ENCODE results near the gene QSER1. TPM values are rescaled to one million over a fixed set of nuclear protein-coding genes. Genes with fewer than 3 reads are reported as not detected.
A peak's percentile ranks its signal among the peaks of the same experiment; 100 is the strongest.

QSER1 gene
- total RNA-seq, 2 donors from 2014 or later: 10.0 to 18.4 TPM

GRCh38 chr11:33001281-33001680 lies 108.7 kb downstream of the QSER1 start:
- H3K9me3 Mint-ChIP-seq: peaks cover 15 to 17% of the 10 kb centered on the region in 2 donors
- DNase-seq (ENCODE audit: low spot score in 2 of 2) (no peak), ATAC-seq (no peak)
- H3K27ac Mint-ChIP-seq: no peak overlapping the region
- H3K36me3 Mint-ChIP-seq: peaks cover 12 to 21% of the 10 kb centered on the region in 2 donors

- Mint-ChIP-seq H3K9me3 (peaks cover 15 to 17% of the 10 kb centered on the region in 2 donors), H3K36me3 (peaks cover 12 to 21% of the 10 kb centered on the region in 2 donors), H3K27ac (no peak overlapping the region)
- ATAC-seq: no peak
- DNase-seq (ENCODE audit: low spot score in 2 of 2): no peak
These were observed 109.3 kb downstream of the QSER1 start for GRCh38 chr11:33001751-33002542.

GRCh38 chr11:33005175-33005574 lies 112.6 kb downstream of the QSER1 start:
- DNase-seq (ENCODE audit: low spot score in 2 of 2): no peak
- H3K36me3 Mint-ChIP-seq: peaks cover 0 to 2% of the 10 kb centered on the region in 2 donors
- peaks cover under 1% of the 10 kb centered on the region in 2 donors for H3K9me3 Mint-ChIP-seq
- peak overlapping the region in 1 of 2 donors; percentile 48 for H3K27ac Mint-ChIP-seq
- ATAC-seq: peak; percentile 96 to 97

GRCh38 chr11:33006010-33006409 lies 113.4 kb downstream of the QSER1 start:
- ATAC-seq: no peak
- no peak for DNase-seq (ENCODE audit: low spot score in 2 of 2)
- Mint-ChIP-seq H3K27ac (peak overlapping the region in 1 of 2 donors; percentile 0), H3K9me3 (no peaks in the 10 kb centered on the region), H3K36me3 (no peaks in the 10 kb centered on the region)

- DNase-seq (ENCODE audit: low spot score in 2 of 2): no peak
- Mint-ChIP-seq H3K27ac (no peak overlapping the region), H3K36me3 (peaks cover 0 to 5% of the 10 kb centered on the region in 2 donors), H3K9me3 (no peaks in the 10 kb centered on the region)
- ATAC-seq: no peak
These were observed 121.1 kb downstream of the QSER1 start for GRCh38 chr11:33013755-33014154.

GRCh38 chr11:33015621-33016551 lies 123.3 kb downstream of the QSER1 start, which contains the start of gene DEPDC7:
Gene DEPDC7 (plus strand): TSS chr11:33015878. CDS start chr11:33015956, 78 bp downstream.
- ATAC-seq (peak; percentile 74 to 78), DNase-seq (ENCODE audit: low spot score in 2 of 2) (peak; percentile 73 to 80)
- Mint-ChIP-seq H3K9me3 (no peaks in the 10 kb centered on the region), H3K27ac (peak within 1 kb of the TSS in 1 of 2 donors; percentile 46), H3K36me3 (peaks cover 0 to 5% of the 10 kb centered on the region in 2 donors)

GRCh38 chr11:33016654-33017053 lies 124.0 kb downstream of the QSER1 start:
- Mint-ChIP-seq H3K9me3 (no peaks in the 10 kb centered on the region), H3K36me3 (peaks cover 0 to 5% of the 10 kb centered on the region in 2 donors), H3K27ac (no peak overlapping the region)
- DNase-seq (ENCODE audit: low spot score in 2 of 2) (no peak), ATAC-seq (no peak)

- Mint-ChIP-seq H3K27ac (no peak overlapping the region), H3K9me3 (no peaks in the 10 kb centered on the region), H3K36me3 (peaks cover 0 to 5% of the 10 kb centered on the region in 2 donors)
- ATAC-seq (no peak), DNase-seq (ENCODE audit: low spot score in 2 of 2) (no peak)
These were observed 124.9 kb downstream of the QSER1 start for GRCh38 chr11:33017478-33017877.

- no peak for ATAC-seq
- H3K36me3 Mint-ChIP-seq: peaks cover 0 to 5% of the 10 kb centered on the region in 2 donors
- no peak for DNase-seq (ENCODE audit: low spot score in 2 of 2)
- no peak overlapping the region for H3K27ac Mint-ChIP-seq
- no peaks in the 10 kb centered on the region for H3K9me3 Mint-ChIP-seq
These were observed 125.4 kb downstream of the QSER1 start for GRCh38 chr11:33017965-33018364.

GRCh38 chr11:33018840-33019239 lies 126.2 kb downstream of the QSER1 start:
- H3K27ac Mint-ChIP-seq: no peak overlapping the region
- ATAC-seq (no peak), DNase-seq (ENCODE audit: low spot score in 2 of 2) (no peak)
- peaks cover 0 to 5% of the 10 kb centered on the region in 2 donors for H3K36me3 Mint-ChIP-seq
- no peaks in the 10 kb centered on the region for H3K9me3 Mint-ChIP-seq

GRCh38 chr11:33021501-33021900 lies 128.9 kb downstream of the QSER1 start:
- ATAC-seq (no peak), DNase-seq (ENCODE audit: low spot score in 2 of 2) (no peak)
- no peak overlapping the region for H3K27ac Mint-ChIP-seq
- peaks cover 0 to under 1% of the 10 kb centered on the region in 2 donors for H3K36me3 Mint-ChIP-seq
- no peaks in the 10 kb centered on the region for H3K9me3 Mint-ChIP-seq

GRCh38 chr11:33021937-33022336 lies 129.3 kb downstream of the QSER1 start:
- H3K36me3 Mint-ChIP-seq: no peaks in the 10 kb centered on the region
- ATAC-seq (peak in 1 of 2 donors; percentile 18), DNase-seq (ENCODE audit: low spot score in 2 of 2) (no peak)
- no peak overlapping the region for H3K27ac Mint-ChIP-seq
- H3K9me3 Mint-ChIP-seq: no peaks in the 10 kb centered on the region

- Mint-ChIP-seq H3K9me3 (no peaks in the 10 kb centered on the region), H3K27ac (no peak overlapping the region), H3K36me3 (no peaks in the 10 kb centered on the region)
- no peak for ATAC-seq
- DNase-seq (ENCODE audit: low spot score in 2 of 2): no peak
These were observed 132.7 kb downstream of the QSER1 start for GRCh38 chr11:33025339-33025722.

- no peaks in the 10 kb centered on the region for H3K9me3 Mint-ChIP-seq
- H3K27ac Mint-ChIP-seq: no peak overlapping the region
- no peaks in the 10 kb centered on the region for H3K36me3 Mint-ChIP-seq
- ATAC-seq: no peak
- DNase-seq (ENCODE audit: low spot score in 2 of 2): no peak
These were observed 134.6 kb downstream of the QSER1 start for GRCh38 chr11:33027233-33027632.

- H3K27ac Mint-ChIP-seq: no peak overlapping the region
- no peaks in the 10 kb centered on the region for H3K36me3 Mint-ChIP-seq
- no peaks in the 10 kb centered on the region for H3K9me3 Mint-ChIP-seq
- ATAC-seq (no peak), DNase-seq (ENCODE audit: low spot score in 2 of 2) (no peak)
These were observed 135.4 kb downstream of the QSER1 start for GRCh38 chr11:33027846-33028536.

GRCh38 chr11:33028537-33028914 lies 135.9 kb downstream of the QSER1 start:
- H3K27ac Mint-ChIP-seq: no peak overlapping the region
- DNase-seq (ENCODE audit: low spot score in 2 of 2) (no peak), ATAC-seq (no peak)
- H3K36me3 Mint-ChIP-seq: no peaks in the 10 kb centered on the region
- no peaks in the 10 kb centered on the region for H3K9me3 Mint-ChIP-seq
